HCT116 (cell line): ENCODE data around the gene ENOSF1. TPM values are rescaled to one million over a fixed set of nuclear protein-coding genes. Genes with fewer than 3 reads are reported as not detected.

Experiments used
- ATAC-seq: fragments of 200-7000 bp; cut with Tn5 transposase; 2 replicates; pipeline ENCODE4 v1.9.1; 2020; ENCODE audit warnings: mild to moderate bottlenecking, moderate library complexity
- BruUV-seq: library from RNA; stranded (reverse); fragments of 400-500 nt; replicated peaks from 2 replicates; lab custom pipeline; 2021; lab: Mats Ljungman, UMichigan
- CTCF ChIA-PET: fragments of 300-600 bp; sonication (Branson Sonifier 250); formaldehyde crosslinking; loops from one replicate; lab custom pipeline; 2021; ENCODE audit warnings: antibody characterized with exemption; lab: Charles Lee
- POLR2A ChIA-PET: fragments of 300-600, 350-600 bp; sonication (Branson Sonifier 250); formaldehyde crosslinking; loops from one replicate; lab custom pipeline; 2021; ENCODE audit warnings: antibody characterized with exemption; lab: Charles Lee
- RAD21 ChIA-PET, 2 experiments: fragments of 300-600 bp; sonication (Branson Sonifier 250); formaldehyde crosslinking; loops; one replicate each; lab custom pipeline; 2023; ENCODE audit warnings: low total read pairs in 2 of 2; ENCODE audit not compliant: uncharacterized antibody in 2 of 2, unreplicated experiment in 2 of 2, low non-redundant PET in 1 of 2; lab: Charles Lee
- DNase-seq: peaks from one replicate; pipeline ENCODE4 v3.0.0-alpha.2; 2010; ENCODE audit warnings: low read depth, low spot score
- H2AFZ ChIP-seq: fragments of 200-600 bp; shearing (Covaris generic), sonication (generic); 2 replicates; pipeline ENCODE4 v1.6.1; 2017; ENCODE audit warnings: low read depth, mixed run types, mixed read lengths, antibody characterized with exemption, low read length; ENCODE audit not compliant: poor library complexity, severe bottlenecking
- H3K27ac ChIP-seq: 2 replicates; pipeline ENCODE4 v1.5.1; 2012; ENCODE audit warnings: low read depth, low read length
- H3K27me3 ChIP-seq: fragments of 200-600 bp; sonication (generic); 2 replicates; pipeline ENCODE4 v1.6.1; 2016; ENCODE audit warnings: mixed run types, low read length, mixed read lengths; ENCODE audit not compliant: insufficient read depth
- H3K36me3 ChIP-seq, 2 experiments: fragments of 200-500 bp in 1 of 2; fragments of 200-600 bp in 1 of 2; sonication (Bioruptor generic) in 1 of 2; sonication (generic) in 1 of 2; 2 replicates each; pipeline versions ENCODE4 v1.5.1 to v1.6.1; 2014 to 2016; ENCODE audit warnings: low read length in 2 of 2, inconsistent platforms in 1 of 2, mixed read lengths in 1 of 2, mixed run types in 1 of 2; ENCODE audit not compliant: insufficient read depth in 2 of 2, control insufficient read depth in 1 of 2
- H3K4me1 ChIP-seq, 2 experiments: fragments of 200-600 bp in 1 of 2; sonication (generic) in 1 of 2; 2 replicates each; pipeline versions ENCODE4 v1.5.1 to v1.6.1; 2012 to 2017; ENCODE audit warnings: low read length in 2 of 2, inconsistent platforms in 1 of 2, mild to moderate bottlenecking in 1 of 2, mixed read lengths in 1 of 2, mixed run types in 1 of 2, moderate library complexity in 1 of 2; ENCODE audit not compliant: insufficient read depth in 2 of 2, control insufficient read depth in 1 of 2
- H3K4me2 ChIP-seq: fragments of 200-600 bp; sonication (generic); 2 replicates; pipeline ENCODE4 v1.6.1; 2017; ENCODE audit warnings: mixed run types, low read length, mixed read lengths
- H3K4me3 ChIP-seq, 2 experiments: fragments of 200-600 bp in 1 of 2; sonication (generic) in 1 of 2; replicated peaks in 1 of 2; 2 replicates each; pipeline ENCODE4 v1.5.1; 2011 to 2016; ENCODE audit warnings: low read length in 2 of 2, control low read depth in 1 of 2, low read depth in 1 of 2, mild to moderate bottlenecking in 1 of 2, mixed read lengths in 1 of 2, mixed run types in 1 of 2
- H3K79me2 ChIP-seq: fragments of 200-600 bp; sonication (generic); 2 replicates; pipeline ENCODE4 v1.6.1; 2017; ENCODE audit warnings: mild to moderate bottlenecking, mixed run types, low read length, moderate library complexity, mixed read lengths; ENCODE audit not compliant: insufficient read depth
- H3K9ac ChIP-seq: fragments of 200-600 bp; sonication (generic); 2 replicates; pipeline ENCODE4 v1.6.1; 2016; ENCODE audit warnings: low read length, mixed read lengths
- H3K9me2 ChIP-seq: fragments of 200-600 bp; sonication (generic), shearing (Covaris generic); 2 replicates; pipeline ENCODE4 v1.6.1; 2017; ENCODE audit warnings: mixed run types, mild to moderate bottlenecking, moderate library complexity; ENCODE audit not compliant: insufficient read depth
- H3K9me3 ChIP-seq, 2 experiments: fragments of 200-500 bp in 1 of 2; fragments of 200-600 bp in 1 of 2; sonication (Bioruptor generic) in 1 of 2; sonication (generic) in 1 of 2; 2 replicates each; pipeline ENCODE4 v1.6.1; 2014 to 2017; ENCODE audit warnings: low read length in 2 of 2, mixed read lengths in 2 of 2, inconsistent platforms in 1 of 2, low read depth in 1 of 2, mild to moderate bottlenecking in 1 of 2, mixed run types in 1 of 2, moderate library complexity in 1 of 2; ENCODE audit not compliant: control insufficient read depth in 1 of 2, insufficient read depth in 1 of 2
- H4K20me1 ChIP-seq: fragments of 200-600 bp; sonication (generic), shearing (Covaris generic); 2 replicates; pipeline ENCODE4 v1.6.1; 2017; ENCODE audit warnings: mixed run types, mild to moderate bottlenecking, moderate library complexity; ENCODE audit not compliant: insufficient read depth
- CBX3 ChIP-seq: IDR thresholded peaks from 2 replicates; pipeline ENCODE4 v1.6.1; 2012; ENCODE audit warnings: low read depth
- CEBPB ChIP-seq: IDR thresholded peaks from 2 replicates; pipeline ENCODE4 v1.6.1; 2012; ENCODE audit warnings: low read depth
- EGR1 ChIP-seq: IDR thresholded peaks from 2 replicates; pipeline ENCODE4 v1.6.1; 2012; ENCODE audit warnings: low read depth
- EZH2phosphoT487 ChIP-seq: fragments of 200-600 bp; IDR thresholded peaks from 2 replicates; pipeline ENCODE4 v1.6.1; 2018; ENCODE audit warnings: antibody characterized with exemption, borderline replicate concordance
- FOSL1 ChIP-seq: IDR thresholded peaks from 2 replicates; pipeline ENCODE4 v1.6.1; 2012; ENCODE audit warnings: low read depth
- JUND ChIP-seq: IDR thresholded peaks from 2 replicates; pipeline ENCODE4 v1.6.1; 2012
- POLR2A ChIP-seq: IDR thresholded peaks from 2 replicates; pipeline ENCODE4 v1.7.0; 2011; ENCODE audit warnings: borderline replicate concordance; ENCODE audit not compliant: insufficient read depth, insufficient read length; ENCODE audit errors: extremely low read depth
- POLR2AphosphoS5 ChIP-seq: IDR thresholded peaks from 2 replicates; pipeline ENCODE4 v1.6.1; 2011; ENCODE audit warnings: mild to moderate bottlenecking, low read depth, low read length, moderate library complexity
- RAD21 ChIP-seq: IDR thresholded peaks from 2 replicates; pipeline ENCODE4 v1.6.1; 2012; ENCODE audit warnings: low read depth, mild to moderate bottlenecking
- SP1 ChIP-seq: IDR thresholded peaks from 2 replicates; pipeline ENCODE4 v1.6.1; 2012; ENCODE audit warnings: low read depth
- SRF ChIP-seq: IDR thresholded peaks from 2 replicates; pipeline ENCODE4 v1.6.1; 2012; ENCODE audit warnings: low read depth
- TCF7L2 ChIP-seq: IDR thresholded peaks from 2 replicates; pipeline ENCODE4 v1.7.0; 2011; ENCODE audit warnings: borderline replicate concordance, inconsistent platforms; ENCODE audit not compliant: insufficient read depth, insufficient read length; ENCODE audit errors: extremely low read depth
- YY1 ChIP-seq: IDR thresholded peaks from 2 replicates; pipeline ENCODE4 v1.6.1; 2011; ENCODE audit warnings: low read length, low read depth, moderate library complexity, mild to moderate bottlenecking; ENCODE audit not compliant: insufficient replicate concordance; ENCODE audit errors: extremely low read depth
- ZFX ChIP-seq: fragments of 450-650 bp; IDR thresholded peaks from 2 replicates; pipeline ENCODE4 v1.6.1; 2017
- ZNF274 ChIP-seq: fragments of 200-500 bp; sonication (Bioruptor generic); IDR thresholded peaks from 2 replicates; pipeline ENCODE4 v1.6.1; 2014; ENCODE audit warnings: mild to moderate bottlenecking, low read depth, low read length, inconsistent platforms
- intact Hi-C: fragments of 100-400 bp; cut with micrococcal nuclease; formaldehyde crosslinking; loops from 2 replicates; pipeline ENCODE4 v1.10.0; 2022
- total RNA-seq: library from RNA; stranded (reverse); gene quantifications from one replicate; pipeline ENCODE4 v1.2.1, GENCODE V29; 2021; ENCODE audit not compliant: unreplicated experiment
- TF ChIP-seq, protein P1 (sequence below): IDR thresholded peaks from 2 replicates; pipeline ENCODE4 v1.6.1; 2012
- TF ChIP-seq, protein P2 (sequence below): IDR thresholded peaks from 2 replicates; pipeline ENCODE4 v1.6.1; 2011; ENCODE audit warnings: mild to moderate bottlenecking, low read length, moderate library complexity; ENCODE audit not compliant: insufficient replicate concordance; ENCODE audit errors: extremely low read depth
- TF ChIP-seq, protein P3 (sequence below): IDR thresholded peaks from 2 replicates; pipeline ENCODE4 v1.6.1; 2012

The ENOSF1 gene
- total RNA-seq, 1 experiment from 2014 or later, result 90.0 TPM

DNA sequence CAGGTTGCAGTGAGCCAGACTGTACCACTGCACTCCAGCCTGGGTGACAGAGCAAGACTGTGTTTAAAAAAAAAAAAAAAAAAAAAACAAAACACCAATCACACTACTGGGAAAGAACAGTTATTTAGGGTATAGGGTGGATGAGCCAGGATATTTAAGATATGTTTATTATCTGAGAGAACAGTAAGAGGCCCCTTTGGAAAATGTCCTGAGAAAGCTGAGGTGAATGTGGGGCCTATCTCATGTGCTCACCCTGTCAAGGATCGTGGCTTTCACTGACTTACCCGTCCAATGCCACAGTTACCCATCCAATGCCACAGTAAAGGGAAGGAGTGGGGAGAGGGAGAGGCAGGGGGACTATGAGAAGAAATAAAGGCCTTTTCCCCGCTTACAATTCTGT is 19.9 kb upstream of the ENOSF1 start (continued):
- TF ChIP-seq CBX3 (no peak), ZNF274 (no peak), EZH2phosphoT487 (no peak), SP1 (no peak), FOSL1 (no peak), SRF (no peak), POLR2AphosphoS5 (no peak), ZFX (no peak), EGR1 (no peak), RAD21 (no peak), CEBPB (no peak), JUND (no peak)
- TF ChIP-seq, protein P1, sequence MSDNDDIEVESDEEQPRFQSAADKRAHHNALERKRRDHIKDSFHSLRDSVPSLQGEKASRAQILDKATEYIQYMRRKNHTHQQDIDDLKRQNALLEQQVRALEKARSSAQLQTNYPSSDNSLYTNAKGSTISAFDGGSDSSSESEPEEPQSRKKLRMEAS, result no peak
- TF ChIP-seq, all 23 proteins: peak for 0

DNA sequence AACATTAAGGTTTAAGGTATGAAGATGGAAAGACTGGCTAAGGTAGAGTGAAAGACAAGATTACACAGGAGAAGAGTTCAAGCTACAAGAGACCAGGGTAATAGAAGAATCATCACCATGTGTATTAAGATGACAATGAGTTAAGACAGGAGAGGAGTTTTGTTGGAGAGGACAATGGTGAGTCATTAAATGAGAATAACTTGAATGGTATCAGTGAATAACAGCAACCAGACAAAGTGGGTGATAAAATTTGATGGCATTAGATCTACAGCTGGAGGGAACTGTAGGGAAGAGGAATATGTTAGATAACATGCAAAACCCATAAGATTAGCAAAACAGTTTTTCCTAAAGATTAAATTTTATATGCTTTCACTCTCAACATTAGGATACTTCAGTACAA is 18.8 kb upstream of the ENOSF1 start:
- Histone ChIP-seq H3K9me2 (no peaks in the 10 kb centered on the region), H3K27ac (no peak overlapping the region), H2AFZ (no peak overlapping the region), H3K9me3 (no peaks in the 10 kb centered on the region), H3K4me2 (no peak overlapping the region), H3K27me3 (no peaks in the 10 kb centered on the region), H3K4me1 (peaks cover 0 to 5% of the 10 kb centered on the region in 2 experiments; a peak in 1 of 4 replicates), H4K20me1 (no peaks in the 10 kb centered on the region), H3K79me2 (no peaks in the 10 kb centered on the region), H3K4me3 (no peak overlapping the region), H3K36me3 (peaks cover 10 to 16% of the 10 kb centered on the region in 2 experiments; a peak in 3 of 4 replicates), H3K9ac (no peak overlapping the region)
- CTCF ChIA-PET, result no interaction called here
- intact Hi-C loops, result no loop called here
- ATAC-seq, result no peak
- TF ChIP-seq EZH2phosphoT487, result no peak
- TF ChIP-seq YY1, result no peak
- TF ChIP-seq, protein P2, sequence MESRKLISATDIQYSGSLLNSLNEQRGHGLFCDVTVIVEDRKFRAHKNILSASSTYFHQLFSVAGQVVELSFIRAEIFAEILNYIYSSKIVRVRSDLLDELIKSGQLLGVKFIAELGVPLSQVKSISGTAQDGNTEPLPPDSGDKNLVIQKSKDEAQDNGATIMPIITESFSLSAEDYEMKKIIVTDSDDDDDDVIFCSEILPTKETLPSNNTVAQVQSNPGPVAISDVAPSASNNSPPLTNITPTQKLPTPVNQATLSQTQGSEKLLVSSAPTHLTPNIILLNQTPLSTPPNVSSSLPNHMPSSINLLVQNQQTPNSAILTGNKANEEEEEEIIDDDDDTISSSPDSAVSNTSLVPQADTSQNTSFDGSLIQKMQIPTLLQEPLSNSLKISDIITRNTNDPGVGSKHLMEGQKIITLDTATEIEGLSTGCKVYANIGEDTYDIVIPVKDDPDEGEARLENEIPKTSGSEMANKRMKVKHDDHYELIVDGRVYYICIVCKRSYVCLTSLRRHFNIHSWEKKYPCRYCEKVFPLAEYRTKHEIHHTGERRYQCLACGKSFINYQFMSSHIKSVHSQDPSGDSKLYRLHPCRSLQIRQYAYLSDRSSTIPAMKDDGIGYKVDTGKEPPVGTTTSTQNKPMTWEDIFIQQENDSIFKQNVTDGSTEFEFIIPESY, result no peak
- TF ChIP-seq EGR1, result no peak
- TF ChIP-seq, protein P1, result no peak
- no peak for TF ChIP-seq SRF
- TF ChIP-seq, protein P3, sequence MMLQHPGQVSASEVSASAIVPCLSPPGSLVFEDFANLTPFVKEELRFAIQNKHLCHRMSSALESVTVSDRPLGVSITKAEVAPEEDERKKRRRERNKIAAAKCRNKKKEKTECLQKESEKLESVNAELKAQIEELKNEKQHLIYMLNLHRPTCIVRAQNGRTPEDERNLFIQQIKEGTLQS, result no peak
- no peak for TF ChIP-seq CEBPB
- no peak for TF ChIP-seq JUND
- no peak for TF ChIP-seq RAD21
- TF ChIP-seq TCF7L2, result no peak
- TF ChIP-seq SP1, result no peak
- TF ChIP-seq POLR2A, result no peak
- POLR2A ChIA-PET, result no interaction called here
- RAD21 ChIA-PET, result no interaction called here
- BruUV-seq, result no TSS peak
- DNase-seq, result no peak
